ENCODE measurements around the gene NRROS.

Gene NRROS

GRCh38 chr3:196631682-196632045 lies 7.8 kb upstream of the NRROS start:
- Histone ChIP-seq H3K36me3 (replicated peaks; ENCODE audit: insufficient read depth, low read length) (no peaks in the 10 kb centered on the region), H3K79me2 (ENCODE audit: low read length) (peaks cover 5% of the 10 kb centered on the region; the same call in 1 of the 2 replicates), H3K9ac (ENCODE audit: low read length) (peak overlapping the region; percentile 73), H3K27ac (ENCODE audit: low read length) (peak overlapping the region; percentile 86), H4K20me1 (ENCODE audit: insufficient read depth, low read length) (no peaks in the 10 kb centered on the region), H3K27me3 (replicated peaks; ENCODE audit: insufficient read depth, low read length) (no peaks in the 10 kb centered on the region), H3F3A (ENCODE audit: insufficient read depth, low read length) (peaks cover 18% of the 10 kb centered on the region), H3K4me2 (ENCODE audit: low read depth, low read length) (peak overlapping the region; percentile 86), H3K9me2 (replicated peaks; ENCODE audit: insufficient read depth, low read length) (no peaks in the 10 kb centered on the region), H3K9me3 (replicated peaks; ENCODE audit: insufficient read depth, low read length) (no peaks in the 10 kb centered on the region), H3K4me1 (ENCODE audit: low read length) (peaks cover 19% of the 10 kb centered on the region), H2AFZ (ENCODE audit: low read length) (peak overlapping the region; percentile 85), H3K4me3 (ENCODE audit: low read length) (peak overlapping the region; percentile 72)
- DNase-seq = peak; percentile 46
- TF ChIP-seq CTCF (IDR thresholded peaks at IDR 0.05; ENCODE audit: low read length) = no peak

GRCh38 chr3:196632046-196632751 lies 7.3 kb upstream of the NRROS start:
- Histone ChIP-seq H3K4me2 (ENCODE audit: low read depth, low read length) (peak overlapping the region; percentile 86), H3K27ac (ENCODE audit: low read length) (peak overlapping the region; percentile 86), H3K27me3 (replicated peaks; ENCODE audit: insufficient read depth, low read length) (no peaks in the 10 kb centered on the region), H3F3A (ENCODE audit: insufficient read depth, low read length) (peaks cover 18% of the 10 kb centered on the region), H3K36me3 (replicated peaks; ENCODE audit: insufficient read depth, low read length) (no peaks in the 10 kb centered on the region), H3K4me3 (ENCODE audit: low read length) (peak overlapping the region; percentile 72), H3K9me3 (replicated peaks; ENCODE audit: insufficient read depth, low read length) (no peaks in the 10 kb centered on the region), H3K9ac (ENCODE audit: low read length) (peak overlapping the region; percentile 73), H3K9me2 (replicated peaks; ENCODE audit: insufficient read depth, low read length) (no peaks in the 10 kb centered on the region), H4K20me1 (ENCODE audit: insufficient read depth, low read length) (no peaks in the 10 kb centered on the region), H3K79me2 (ENCODE audit: low read length) (peaks cover 5% of the 10 kb centered on the region; the same call in 1 of the 2 replicates), H2AFZ (ENCODE audit: low read length) (peak overlapping the region; percentile 85), H3K4me1 (ENCODE audit: low read length) (peaks cover 19% of the 10 kb centered on the region)
- no peak for TF ChIP-seq EZH2phosphoT487 (IDR thresholded peaks at IDR 0.05; ENCODE audit: low read length)
- TF ChIP-seq CTCF (IDR thresholded peaks at IDR 0.05; ENCODE audit: low read length) = peak; percentile 25; the same call in 1 of the 2 replicates
- no peak for TF ChIP-seq EZH2 (optimal IDR thresholded peaks at IDR 0.05; ENCODE audit: low read depth, low read length)
- DNase-seq = peak; percentile 95

GRCh38 chr3:196633555-196634151 lies 5.8 kb upstream of the NRROS start:
- Histone ChIP-seq H3K9me2 (replicated peaks; ENCODE audit: insufficient read depth, low read length) (no peaks in the 10 kb centered on the region), H3K36me3 (replicated peaks; ENCODE audit: insufficient read depth, low read length) (no peaks in the 10 kb centered on the region), H3K4me2 (ENCODE audit: low read depth, low read length) (peak overlapping the region; percentile 95; the same call in 1 of the 2 replicates), H3K4me1 (ENCODE audit: low read length) (peaks cover 21% of the 10 kb centered on the region), H3K9me3 (replicated peaks; ENCODE audit: insufficient read depth, low read length) (no peaks in the 10 kb centered on the region), H2AFZ (ENCODE audit: low read length) (no peak overlapping the region), H4K20me1 (ENCODE audit: insufficient read depth, low read length) (no peaks in the 10 kb centered on the region), H3K9ac (ENCODE audit: low read length) (no peak overlapping the region), H3K4me3 (ENCODE audit: low read length) (peak overlapping the region; percentile 60; the same call in 1 of the 2 replicates), H3K79me2 (ENCODE audit: low read length) (peaks cover 5% of the 10 kb centered on the region; the same call in 1 of the 2 replicates), H3F3A (ENCODE audit: insufficient read depth, low read length) (peaks cover 18% of the 10 kb centered on the region), H3K27ac (ENCODE audit: low read length) (no peak overlapping the region; the same call in 1 of the 2 replicates), H3K27me3 (replicated peaks; ENCODE audit: insufficient read depth, low read length) (no peaks in the 10 kb centered on the region)
- TF ChIP-seq CTCF (IDR thresholded peaks at IDR 0.05; ENCODE audit: low read length) (no peak), EZH2 (optimal IDR thresholded peaks at IDR 0.05; ENCODE audit: low read depth, low read length) (no peak), EZH2phosphoT487 (IDR thresholded peaks at IDR 0.05; ENCODE audit: low read length) (no peak)
- DNase-seq = no peak

Measured in MM.1S (cell line).